HG02884 (cell line): Measurements from ENCODE around the gene BGLAP.
A peak's percentile ranks its signal among the peaks of the same experiment; 100 is the strongest.
"Not testable (repeated sequence)": the region's sequence is repeated elsewhere in the genome, so short reads cannot be mapped to it uniquely, and the experiment has no call there.

Source experiments
- ATAC-seq: cut with Tn5 transposase; IDR thresholded peaks from one replicate; pipeline ENCODE4 v1.9.1; 2021; ENCODE audit warnings: mild to moderate bottlenecking, moderate library complexity; ENCODE audit not compliant: unreplicated experiment

Gene BGLAP

GRCh38 chr1:156241926-156242325 is at the start of gene BGLAP:
Gene BGLAP (plus strand): TSS chr1:156242184. CDS start chr1:156242232, 48 bp downstream.
- ATAC-seq = no peak

GRCh38 chr1:156193208-156193487 is 48.8 kb upstream of the BGLAP start:
- no peak for ATAC-seq

DNA sequence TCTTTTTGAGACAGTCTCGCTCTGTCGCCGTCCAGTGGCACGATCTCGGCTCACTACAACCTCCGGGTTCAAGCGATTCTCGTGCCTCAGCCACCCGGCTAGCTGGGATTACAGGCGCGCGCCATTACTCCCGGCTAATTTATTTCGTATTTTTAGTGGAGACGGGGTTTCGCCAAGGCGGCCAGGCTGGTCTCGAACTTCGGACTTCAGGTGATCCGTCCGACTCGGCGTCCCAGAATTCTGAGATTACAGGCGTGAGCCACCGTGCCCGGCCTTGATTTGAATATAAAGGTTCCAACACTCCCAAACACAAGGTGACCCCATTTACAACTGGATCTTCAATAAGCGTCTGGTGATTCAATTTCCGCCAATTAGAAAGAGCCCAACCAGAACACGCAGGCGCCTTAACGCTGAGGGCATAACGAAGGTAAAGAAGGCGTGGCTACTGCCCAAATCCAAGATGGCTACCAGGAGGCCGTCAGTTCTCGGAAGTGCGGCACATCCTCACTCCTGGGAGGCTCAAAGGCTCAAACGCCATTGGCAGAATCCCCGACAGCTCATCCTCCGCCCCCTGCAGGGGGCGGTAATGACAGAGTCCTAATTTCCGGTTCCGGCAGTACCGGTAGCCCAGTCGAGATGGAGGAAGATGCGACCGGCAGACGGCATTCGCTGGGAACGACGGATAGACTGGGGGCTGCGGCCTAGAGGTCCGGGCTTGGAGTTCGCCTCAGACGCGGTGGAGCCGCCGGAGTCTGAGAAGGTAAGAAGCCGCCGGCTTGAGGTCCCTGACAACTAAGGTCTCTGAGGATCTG is 48.3 kb upstream of the BGLAP start, which contains the start of gene SLC25A44:
TSS of gene SLC25A44 (plus strand) at position 617 of the 812 bp plus-strand sequence. CDS start 5,744 bp downstream, outside the sequence.
- peak; percentile 93 for ATAC-seq

GRCh38 chr1:156194300-156194652 is 47.7 kb upstream of the BGLAP start:
- ATAC-seq = no peak

DNA sequence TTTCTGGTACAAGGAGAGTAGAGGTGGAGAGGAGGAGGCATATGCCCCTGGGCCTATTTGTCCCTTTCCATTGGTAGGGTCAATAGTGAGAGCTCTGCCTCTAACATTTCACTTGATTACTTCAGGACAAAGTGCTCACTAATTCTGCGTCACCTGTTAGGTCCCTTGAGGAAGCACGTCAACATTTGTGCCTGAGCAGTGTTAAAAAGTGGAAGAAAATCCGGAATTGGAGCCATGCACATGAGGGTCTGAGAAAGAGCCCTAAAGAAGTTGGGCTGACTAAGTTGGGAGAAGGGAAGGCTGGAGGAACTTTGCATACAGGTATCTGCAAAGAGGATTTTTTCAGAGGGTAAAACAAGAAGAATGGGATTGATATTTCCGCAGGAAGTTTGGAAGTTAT is 46.1 kb upstream of the BGLAP start:
- ATAC-seq = no peak

GRCh38 chr1:156196445-156196844 is 45.5 kb upstream of the BGLAP start:
- no peak for ATAC-seq

DNA sequence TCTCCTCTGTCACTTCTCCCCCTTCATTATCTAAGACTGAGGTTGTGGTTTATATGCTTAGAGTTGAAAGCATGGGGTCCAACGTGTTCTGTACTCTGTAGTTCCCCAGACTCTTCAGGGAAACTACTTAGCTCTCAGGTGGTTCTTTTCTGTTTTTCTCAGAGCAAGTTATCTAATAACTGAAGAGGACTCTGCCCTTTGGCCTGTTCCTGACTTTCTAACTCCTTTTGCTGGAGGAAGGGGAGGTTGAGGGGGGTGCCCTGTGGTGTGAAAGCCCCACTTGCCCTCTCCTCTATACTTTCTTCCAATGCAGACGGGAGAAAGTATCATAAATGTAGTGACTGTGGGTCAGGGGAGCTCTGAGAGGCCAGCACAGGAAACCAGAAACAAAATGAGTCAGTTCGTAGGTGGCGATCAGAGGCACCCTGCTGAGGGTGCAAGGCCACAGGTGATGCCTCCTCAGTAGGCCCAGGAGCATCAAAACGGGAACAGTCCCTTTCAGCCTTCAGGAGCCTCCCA is 43.1 kb upstream of the BGLAP start:
- ATAC-seq = no peak

DNA sequence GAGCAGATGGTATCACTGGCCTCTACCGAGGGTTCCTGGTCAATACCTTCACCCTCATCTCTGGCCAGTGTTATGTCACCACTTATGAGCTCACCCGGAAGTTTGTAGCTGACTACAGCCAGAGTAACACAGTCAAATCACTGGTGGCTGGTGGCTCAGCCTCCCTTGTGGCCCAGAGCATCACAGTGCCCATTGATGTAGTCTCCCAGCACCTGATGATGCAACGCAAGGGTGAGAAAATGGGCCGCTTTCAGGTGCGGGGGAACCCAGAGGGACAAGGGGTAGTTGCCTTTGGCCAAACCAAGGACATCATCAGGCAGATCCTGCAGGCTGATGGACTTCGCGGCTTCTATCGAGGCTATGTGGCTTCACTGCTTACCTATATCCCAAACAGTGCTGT is 41.9 kb upstream of the BGLAP start:
- no peak for ATAC-seq

GRCh38 chr1:156203331-156203730 is 38.7 kb upstream of the BGLAP start:
- no peak for ATAC-seq

GRCh38 chr1:156204686-156205085 is 37.3 kb upstream of the BGLAP start:
- no peak for ATAC-seq

DNA sequence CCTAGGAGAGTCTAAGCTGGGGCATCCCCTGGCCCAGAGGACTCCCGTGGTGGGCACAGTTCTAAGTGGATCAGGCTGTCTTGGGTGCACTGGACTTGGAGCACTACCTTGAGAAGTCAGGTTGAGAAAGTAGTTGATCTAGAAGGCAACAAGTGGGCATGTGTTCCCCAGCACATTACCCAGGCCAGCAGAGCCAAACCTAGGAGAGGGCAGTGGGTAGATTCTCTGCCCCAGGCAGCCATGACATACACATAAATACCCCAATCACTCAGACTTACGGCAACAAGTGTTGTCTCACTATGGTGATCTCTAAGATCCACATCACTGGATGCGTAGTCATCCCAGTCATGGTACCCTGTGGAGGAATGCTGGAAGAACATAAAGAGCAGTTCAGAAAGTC is 30.7 kb upstream of the BGLAP start:
- ATAC-seq = no peak

DNA sequence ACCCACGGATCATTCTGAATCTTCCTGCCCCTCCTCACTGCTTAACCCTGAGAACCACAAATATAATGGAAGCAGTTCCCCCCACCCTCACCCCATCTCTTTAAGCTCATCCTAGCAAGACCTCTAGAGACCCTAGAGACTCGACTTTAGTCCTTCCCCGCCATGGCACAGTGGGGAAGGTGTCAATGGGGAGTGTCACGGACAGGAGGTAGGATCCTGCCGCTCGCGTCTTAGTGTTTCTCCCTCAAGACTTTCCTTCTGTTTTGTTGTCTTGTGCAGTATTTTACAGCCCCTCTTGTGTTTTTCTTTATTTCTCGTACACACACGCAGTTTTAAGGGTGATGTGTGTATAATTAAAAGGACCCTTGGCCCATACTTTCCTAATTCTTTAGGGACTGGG is 29.9 kb upstream of the BGLAP start:
- ATAC-seq = no peak

- ATAC-seq = peak; percentile 86
Observed at GRCh38 chr1:156212833-156213643, 28.9 kb upstream of the BGLAP start, which contains the start of gene PMF1. Gene PMF1 (plus strand): TSS chr1:156213007. CDS start chr1:156213016, 9 bp downstream.

DNA sequence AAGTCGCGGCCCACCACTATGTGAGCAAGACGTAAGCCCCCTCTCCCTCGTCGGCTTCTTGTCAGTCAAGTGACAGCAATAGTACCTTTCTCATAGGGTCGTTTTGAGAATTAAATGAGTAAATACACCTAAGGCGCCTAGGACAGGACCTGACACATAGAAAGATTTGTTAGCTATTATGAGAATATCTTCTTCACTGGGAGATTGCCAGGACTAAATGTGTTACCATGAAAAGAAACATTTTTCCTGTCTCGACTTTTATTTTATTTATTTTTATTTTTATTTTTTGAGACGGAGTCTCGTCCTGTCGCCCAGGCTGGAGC is 28.4 kb upstream of the BGLAP start:
- ATAC-seq = no peak

- no peak for ATAC-seq
Observed at GRCh38 chr1:156214024-156214748, 27.8 kb upstream of the BGLAP start.

GRCh38 chr1:156216361-156217086 is 25.5 kb upstream of the BGLAP start:
- not testable (repeated sequence) for ATAC-seq

- no peak for ATAC-seq
Observed at GRCh38 chr1:156217871-156218270, 24.1 kb upstream of the BGLAP start.

- no peak for ATAC-seq
Observed at GRCh38 chr1:156220226-156220625, 21.8 kb upstream of the BGLAP start.

DNA sequence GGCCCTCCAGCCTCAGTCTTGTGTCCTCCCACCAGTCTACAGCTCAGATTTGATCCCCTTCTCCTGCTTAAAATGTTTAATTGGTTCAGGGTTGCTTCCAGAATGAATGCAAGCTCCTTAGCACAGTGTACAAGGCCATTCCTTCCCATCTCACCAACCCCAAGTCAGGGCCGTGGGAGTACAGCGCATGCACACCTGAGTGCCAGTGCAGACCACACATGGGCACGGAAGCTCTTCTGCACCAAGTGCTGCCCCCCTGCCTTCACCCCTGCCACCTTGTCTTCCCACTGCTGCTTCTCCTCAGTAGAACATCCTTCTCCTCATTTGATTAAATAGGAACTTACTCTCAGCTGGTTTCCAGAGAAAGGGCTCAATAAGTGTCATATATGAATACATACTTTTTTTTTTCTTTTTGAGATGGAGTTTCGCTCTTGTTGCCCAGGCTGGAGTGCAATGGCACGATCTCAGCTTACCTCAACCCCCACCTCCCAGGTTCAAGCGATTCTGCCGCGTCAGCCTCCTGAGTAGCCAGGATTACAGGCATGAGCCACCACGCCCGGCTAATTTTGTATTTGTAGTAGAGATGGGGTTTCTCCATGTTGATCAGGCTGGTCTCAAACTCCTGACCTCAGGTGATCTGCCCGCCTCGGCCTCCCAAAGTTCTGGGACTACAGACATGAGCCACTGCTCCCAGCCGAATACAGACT is 19.8 kb upstream of the BGLAP start:
- no peak for ATAC-seq

- no peak for ATAC-seq
Observed at GRCh38 chr1:156225677-156226014, 16.3 kb upstream of the BGLAP start.
